HS-27A (cell line): ENCODE results near the gene COL4A3.
"Not testable (repeated sequence)": the region's sequence is repeated elsewhere in the genome, so short reads cannot be mapped to it uniquely, and the experiment has no call there.

ENCODE experiments used
- DNase-seq: peaks from one replicate; pipeline ENCODE4 v3.0.0-alpha.2; 2012; ENCODE audit warnings: low read depth, missing footprints

The COL4A3 gene

GRCh38 chr2:227160164-227160563 is 4.3 kb upstream of the COL4A3 start:
- DNase-seq: no peak

GRCh38 chr2:227161947-227162346 is 2.5 kb upstream of the COL4A3 start:
- no peak for DNase-seq

- no peak for DNase-seq
Observed at GRCh38 chr2:227163485-227163997, 883 bp upstream of the COL4A3 start.

GRCh38 chr2:227164763-227165291 is 403 bp downstream of the COL4A3 start:
- DNase-seq: no peak

GRCh38 chr2:227171779-227172178 is 7.4 kb downstream of the COL4A3 start:
- not testable (repeated sequence) for DNase-seq

- no peak for DNase-seq
Observed at GRCh38 chr2:227177592-227178336, 13.3 kb downstream of the COL4A3 start.

- DNase-seq: no peak
Observed at GRCh38 chr2:227179988-227180685, 15.7 kb downstream of the COL4A3 start.

- DNase-seq: no peak
Observed at GRCh38 chr2:227180770-227181169, 16.3 kb downstream of the COL4A3 start.

- no peak for DNase-seq
Observed at GRCh38 chr2:227182765-227183164, 18.3 kb downstream of the COL4A3 start.

GRCh38 chr2:227183657-227184367 is 19.4 kb downstream of the COL4A3 start:
- DNase-seq: no peak

- no peak for DNase-seq
Observed at GRCh38 chr2:227185615-227186232, 21.3 kb downstream of the COL4A3 start.

- no peak for DNase-seq
Observed at GRCh38 chr2:227186751-227187150, 22.3 kb downstream of the COL4A3 start.

- no peak for DNase-seq
Observed at GRCh38 chr2:227188292-227188691, 23.9 kb downstream of the COL4A3 start.

GRCh38 chr2:227191367-227191766 is 26.9 kb downstream of the COL4A3 start:
- peak; percentile 8 for DNase-seq

- no peak for DNase-seq
Observed at GRCh38 chr2:227192491-227192890, 28.1 kb downstream of the COL4A3 start.

- no peak for DNase-seq
Observed at GRCh38 chr2:227194219-227194618, 29.8 kb downstream of the COL4A3 start.

GRCh38 chr2:227198866-227199265 is 34.4 kb downstream of the COL4A3 start:
- no peak for DNase-seq

GRCh38 chr2:227201771-227202170 is 37.3 kb downstream of the COL4A3 start:
- no peak for DNase-seq

GRCh38 chr2:227204452-227204851 is 40.0 kb downstream of the COL4A3 start:
- DNase-seq: no peak

- DNase-seq: no peak
Observed at GRCh38 chr2:227205701-227206100, 41.3 kb downstream of the COL4A3 start.

- DNase-seq: no peak
Observed at GRCh38 chr2:227206406-227206805, 42.0 kb downstream of the COL4A3 start.

GRCh38 chr2:227207573-227207972 is 43.1 kb downstream of the COL4A3 start:
- no peak for DNase-seq
